ENCODE measurements around the gene SLC22A17. TPM values are rescaled to one million over a fixed set of nuclear protein-coding genes. Genes with fewer than 3 reads are reported as not detected.

The SLC22A17 gene
- total and polyA plus RNA-seq, 2 of the 13 experiments (the other 11 are each of a cell fraction or from before 2014, with no cell fraction given): 0.95 to 1.1 TPM

GRCh38 chr14:23360496-23360895 lies 7.8 kb upstream of the SLC22A17 start (continued):
- TF ChIP-seq ZNF280D (CRISPR knock-in tag; IDR thresholded peaks at IDR 0.05) (no peak), ZNF83 (CRISPR knock-in tag; IDR thresholded peaks at IDR 0.05; ENCODE audit: borderline replicate concordance) (no peak), ZNF414 (CRISPR knock-in tag; IDR thresholded peaks at IDR 0.05) (no peak), ZBTB25 (CRISPR knock-in tag; IDR thresholded peaks at IDR 0.05) (no peak), HOXA3 (CRISPR knock-in tag; IDR thresholded peaks at IDR 0.05) (peak; percentile 32; the same call in 1 of the 2 replicates), KLF15 (CRISPR knock-in tag; IDR thresholded peaks at IDR 0.05; ENCODE audit: borderline replicate concordance) (no peak), ZNF7 (CRISPR knock-in tag; IDR thresholded peaks at IDR 0.05) (no peak), NR2F6 (IDR thresholded peaks at IDR 0.05) (no peak), NR2F6 (CRISPR knock-in tag; IDR thresholded peaks at IDR 0.05) (no peak), NFAT5 (CRISPR knock-in tag; IDR thresholded peaks at IDR 0.05) (no peak), ZNF138 (CRISPR knock-in tag; IDR thresholded peaks at IDR 0.05; ENCODE audit: low read depth) (no peak), PAX8 (CRISPR knock-in tag; IDR thresholded peaks at IDR 0.05; ENCODE audit: borderline replicate concordance) (no peak), ZNF296 (CRISPR knock-in tag; conservative IDR thresholded peaks at IDR 0.05) (no peak), SMYD3 (CRISPR knock-in tag; IDR thresholded peaks at IDR 0.05) (no peak), HBP1 (CRISPR knock-in tag; IDR thresholded peaks at IDR 0.05; ENCODE audit: low read depth) (no peak), ZBTB8A (CRISPR knock-in tag; IDR thresholded peaks at IDR 0.05; ENCODE audit: borderline replicate concordance, low read depth) (no peak), CERS6 (CRISPR knock-in tag; IDR thresholded peaks at IDR 0.05) (no peak), GABPB1 (CRISPR knock-in tag; IDR thresholded peaks at IDR 0.05) (no peak)
